Inferior parietal cortex (tissue), 1 donor: ENCODE data around the gene SLC24A4.

Experiments
- DNase-seq: peaks from one replicate; pipeline ENCODE4 v3.0.0-alpha.2; 2016; ENCODE audit errors: extremely low spot score

The SLC24A4 gene

GRCh38 chr14:92475451-92476187 is 152.7 kb downstream of the SLC24A4 start:
- no peak for DNase-seq

GRCh38 chr14:92480856-92481255 is 157.9 kb downstream of the SLC24A4 start:
- no peak for DNase-seq

GRCh38 chr14:92481386-92481785 is 158.4 kb downstream of the SLC24A4 start:
- no peak for DNase-seq

- DNase-seq = no peak
Observed at GRCh38 chr14:92481811-92482555, 159.0 kb downstream of the SLC24A4 start.

GRCh38 chr14:92482621-92483319 is 159.8 kb downstream of the SLC24A4 start:
- no peak for DNase-seq

GRCh38 chr14:92484132-92484823 is 161.3 kb downstream of the SLC24A4 start:
- no peak for DNase-seq

- DNase-seq = no peak
Observed at GRCh38 chr14:92486881-92487280, 163.9 kb downstream of the SLC24A4 start.

- DNase-seq = no peak
Observed at GRCh38 chr14:92487513-92488133, 164.7 kb downstream of the SLC24A4 start.

- no peak for DNase-seq
Observed at GRCh38 chr14:92489394-92490238, 166.7 kb downstream of the SLC24A4 start.

GRCh38 chr14:92490239-92490959 is 167.4 kb downstream of the SLC24A4 start:
- no peak for DNase-seq

- no peak for DNase-seq
Observed at GRCh38 chr14:92491782-92492181, 168.8 kb downstream of the SLC24A4 start.

GRCh38 chr14:92492258-92492657 is 169.3 kb downstream of the SLC24A4 start:
- DNase-seq = no peak

GRCh38 chr14:92493024-92493423 is 170.1 kb downstream of the SLC24A4 start:
- DNase-seq = no peak

GRCh38 chr14:92493492-92493891 is 170.5 kb downstream of the SLC24A4 start:
- DNase-seq = no peak

- DNase-seq = no peak
Observed at GRCh38 chr14:92494512-92494911, 171.5 kb downstream of the SLC24A4 start.

GRCh38 chr14:92495027-92495426 is 172.1 kb downstream of the SLC24A4 start:
- no peak for DNase-seq

GRCh38 chr14:92496191-92496857 is 173.4 kb downstream of the SLC24A4 start:
- DNase-seq = no peak

- DNase-seq = no peak
Observed at GRCh38 chr14:92497391-92497790, 174.4 kb downstream of the SLC24A4 start.

- no peak for DNase-seq
Observed at GRCh38 chr14:92499234-92499633, 176.3 kb downstream of the SLC24A4 start.
